ENCODE results near the gene ASIC2. TPM values are rescaled to one million over a fixed set of nuclear protein-coding genes. Genes with fewer than 3 reads are reported as not detected.

Gene ASIC2
- total RNA-seq, 1 donor from 2014 or later = not detected

- H3K27me3 Mint-ChIP-seq (ENCODE audit: unreplicated experiment) = peaks cover 2% of the 10 kb centered on the region
- no peaks in the 10 kb centered on the region for H3K36me3 Mint-ChIP-seq (ENCODE audit: low read depth, unreplicated experiment)
- H3K9me3 Mint-ChIP-seq (ENCODE audit: unreplicated experiment) = no peaks in the 10 kb centered on the region
- no peak overlapping the region for H3K27ac Mint-ChIP-seq (ENCODE audit: unreplicated experiment)
- no peaks in the 10 kb centered on the region for H3K4me1 Mint-ChIP-seq (ENCODE audit: unreplicated experiment)
- no peak overlapping the region for H3K4me3 Mint-ChIP-seq (ENCODE audit: unreplicated experiment)
- TF ChIP-seq CTCF (IDR thresholded peaks at IDR 0.05; ENCODE audit: unreplicated experiment) = no peak
- no peak for DNase-seq (ENCODE audit: low spot score)
These were observed 187.2 kb downstream of the ASIC2 start for GRCh38 chr17:33105911-33106310.

GRCh38 chr17:33099906-33100305, 193.2 kb downstream of the ASIC2 start:
- H3K4me1 Mint-ChIP-seq (ENCODE audit: unreplicated experiment) = no peaks in the 10 kb centered on the region
- H3K36me3 Mint-ChIP-seq (ENCODE audit: low read depth, unreplicated experiment) = no peaks in the 10 kb centered on the region
- no peaks in the 10 kb centered on the region for H3K9me3 Mint-ChIP-seq (ENCODE audit: unreplicated experiment)
- no peak for DNase-seq (ENCODE audit: low spot score)
- H3K27me3 Mint-ChIP-seq (ENCODE audit: unreplicated experiment) = no peaks in the 10 kb centered on the region
- no peak overlapping the region for H3K4me3 Mint-ChIP-seq (ENCODE audit: unreplicated experiment)
- no peak overlapping the region for H3K27ac Mint-ChIP-seq (ENCODE audit: unreplicated experiment)
- no peak for TF ChIP-seq CTCF (IDR thresholded peaks at IDR 0.05; ENCODE audit: unreplicated experiment)

DNA sequence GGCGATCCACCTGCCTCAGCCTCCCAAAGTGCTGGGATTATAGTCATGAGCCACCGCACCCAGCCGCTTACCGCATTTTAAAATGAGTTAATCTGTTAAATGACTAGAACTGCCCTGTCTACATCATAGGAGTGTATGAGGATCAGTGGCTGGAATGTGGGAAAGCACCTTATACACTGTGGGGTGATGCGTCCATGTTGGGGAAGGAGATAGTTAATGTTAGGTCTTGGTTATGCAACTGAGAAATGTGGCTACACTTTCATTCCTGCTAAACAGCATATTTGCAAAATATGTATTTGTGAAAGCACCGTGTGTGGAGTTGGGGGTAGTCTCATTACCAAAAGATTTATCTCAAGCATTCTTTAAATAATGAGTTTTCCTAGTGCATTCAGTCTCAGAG, 193.8 kb downstream of the ASIC2 start:
- Mint-ChIP-seq H3K27ac (ENCODE audit: unreplicated experiment) (no peak overlapping the region), H3K27me3 (ENCODE audit: unreplicated experiment) (no peaks in the 10 kb centered on the region), H3K36me3 (ENCODE audit: low read depth, unreplicated experiment) (no peaks in the 10 kb centered on the region), H3K4me1 (ENCODE audit: unreplicated experiment) (no peaks in the 10 kb centered on the region), H3K4me3 (ENCODE audit: unreplicated experiment) (no peak overlapping the region), H3K9me3 (ENCODE audit: unreplicated experiment) (no peaks in the 10 kb centered on the region)
- TF ChIP-seq CTCF (IDR thresholded peaks at IDR 0.05; ENCODE audit: unreplicated experiment) = no peak
- DNase-seq (ENCODE audit: low spot score) = no peak

DNA sequence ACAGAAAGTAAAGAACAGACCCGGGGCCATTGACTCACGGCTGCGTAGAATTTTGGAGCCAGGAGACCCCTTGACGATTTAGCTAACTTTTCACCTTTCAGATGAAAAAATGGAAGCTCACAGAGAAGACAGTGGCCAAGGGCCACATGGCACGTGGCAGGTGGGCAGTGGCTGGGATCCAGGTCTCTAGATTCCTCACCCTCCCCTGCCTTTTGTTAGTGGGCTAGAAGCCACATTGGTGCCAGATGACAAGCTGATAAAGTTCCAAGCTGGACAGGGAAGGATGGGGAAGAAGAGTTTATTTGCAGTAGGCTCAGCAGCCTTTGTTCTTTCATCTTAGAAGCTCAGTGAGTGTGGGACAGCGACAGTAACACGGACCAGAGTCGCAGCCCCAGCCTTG, 195.7 kb downstream of the ASIC2 start:
- Mint-ChIP-seq H3K27me3 (ENCODE audit: unreplicated experiment) (no peaks in the 10 kb centered on the region), H3K9me3 (ENCODE audit: unreplicated experiment) (no peaks in the 10 kb centered on the region), H3K4me1 (ENCODE audit: unreplicated experiment) (no peaks in the 10 kb centered on the region), H3K36me3 (ENCODE audit: low read depth, unreplicated experiment) (no peaks in the 10 kb centered on the region), H3K4me3 (ENCODE audit: unreplicated experiment) (no peak overlapping the region), H3K27ac (ENCODE audit: unreplicated experiment) (no peak overlapping the region)
- no peak for TF ChIP-seq CTCF (IDR thresholded peaks at IDR 0.05; ENCODE audit: unreplicated experiment)
- DNase-seq (ENCODE audit: low spot score) = no peak

DNA sequence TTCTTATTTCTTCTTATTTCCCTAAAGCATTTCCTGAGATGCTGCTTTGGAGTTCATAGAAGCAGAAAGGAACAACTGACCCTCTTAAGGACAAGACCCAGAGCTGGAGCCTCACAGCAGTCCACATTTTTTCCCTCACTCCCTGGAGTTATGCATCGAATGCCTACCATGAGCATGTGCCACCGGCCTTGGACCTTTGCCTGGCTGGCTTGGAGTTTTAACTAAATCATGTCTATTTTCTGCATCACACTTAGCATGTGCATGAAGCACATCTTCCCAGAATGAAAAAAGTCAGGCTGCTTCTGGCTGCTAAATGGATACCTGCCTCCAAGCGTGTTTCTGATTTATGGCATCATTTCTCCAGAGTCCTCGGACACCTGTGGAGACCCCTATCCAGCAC, 196.9 kb downstream of the ASIC2 start:
- no peaks in the 10 kb centered on the region for H3K4me1 Mint-ChIP-seq (ENCODE audit: unreplicated experiment)
- H3K27me3 Mint-ChIP-seq (ENCODE audit: unreplicated experiment) = no peaks in the 10 kb centered on the region
- TF ChIP-seq CTCF (IDR thresholded peaks at IDR 0.05; ENCODE audit: unreplicated experiment) = no peak
- H3K4me3 Mint-ChIP-seq (ENCODE audit: unreplicated experiment) = no peak overlapping the region
- no peak for DNase-seq (ENCODE audit: low spot score)
- no peak overlapping the region for H3K27ac Mint-ChIP-seq (ENCODE audit: unreplicated experiment)
- no peaks in the 10 kb centered on the region for H3K9me3 Mint-ChIP-seq (ENCODE audit: unreplicated experiment)
- H3K36me3 Mint-ChIP-seq (ENCODE audit: low read depth, unreplicated experiment) = no peaks in the 10 kb centered on the region

Measured in endothelial cell (in vitro differentiated cells).